Activated T-cell treated with anti-CD3 and anti-CD28 coated beads for 48 hours (primary cell): ENCODE results near the gene SLC25A52.
A peak's percentile ranks its signal among the peaks of the same experiment; 100 is the strongest.
"Not testable (repeated sequence)": the region's sequence is repeated elsewhere in the genome, so short reads cannot be mapped to it uniquely, and the experiment has no call there.

ENCODE experiments used
- DNase-seq: peaks from one replicate; pipeline ENCODE4 v3.0.0-alpha.2; 2020; ENCODE audit warnings: low read depth

The SLC25A52 gene, protein sequence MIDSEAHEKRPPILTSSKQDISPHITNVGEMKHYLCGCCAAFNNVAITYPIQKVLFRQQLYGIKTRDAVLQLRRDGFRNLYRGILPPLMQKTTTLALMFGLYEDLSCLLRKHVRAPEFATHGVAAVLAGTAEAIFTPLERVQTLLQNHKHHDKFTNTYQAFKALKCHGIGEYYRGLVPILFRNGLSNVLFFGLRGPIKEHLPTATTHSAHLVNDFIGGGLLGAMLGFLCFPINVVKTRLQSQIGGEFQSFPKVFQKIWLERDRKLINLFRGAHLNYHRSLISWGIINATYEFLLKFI

DNA sequence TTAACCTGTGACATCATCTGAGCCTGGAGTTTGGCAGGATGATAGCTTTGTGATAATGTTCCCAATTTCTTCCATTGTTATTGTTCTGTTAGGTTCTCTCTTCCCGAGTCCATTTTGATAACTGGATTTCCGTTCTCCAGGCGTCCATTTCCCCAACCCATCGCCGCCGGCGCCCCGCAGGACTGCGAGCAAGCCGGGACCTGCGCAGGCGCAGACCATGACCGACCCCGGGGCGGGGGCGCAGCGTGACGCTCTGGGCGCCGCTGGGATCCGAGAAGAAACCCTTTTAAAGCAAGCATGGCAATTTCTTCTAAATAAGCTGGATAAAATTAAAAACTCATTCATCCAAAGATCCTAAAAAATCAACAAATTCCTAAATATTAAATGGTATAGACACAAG lies at the start of gene SLC25A52:
TSS of gene SLC25A52 (minus strand) at position 186 of the 400 bp plus-strand sequence. CDS start 219 bp downstream, outside the sequence.
- DNase-seq: no peak

DNA sequence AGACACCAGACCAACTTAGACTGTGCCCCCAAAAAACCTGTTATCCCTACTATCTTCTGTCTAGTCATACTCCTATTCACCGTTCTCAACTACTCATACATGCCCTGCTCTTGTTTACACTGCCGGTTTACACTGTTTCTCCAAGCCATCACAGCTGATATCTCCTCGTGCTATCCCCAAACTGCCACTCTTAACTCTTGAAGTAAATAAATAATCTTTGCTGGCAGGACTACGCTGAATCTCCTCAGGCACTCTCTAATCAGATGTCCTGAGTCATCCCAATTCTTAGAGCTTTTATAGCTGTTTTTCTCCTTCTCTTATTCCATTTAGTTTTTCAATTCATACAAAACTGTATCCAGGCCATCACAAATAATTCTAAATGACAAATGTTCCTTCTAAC lies 48.4 kb upstream of the SLC25A52 start:
- DNase-seq: not testable (repeated sequence)

DNA sequence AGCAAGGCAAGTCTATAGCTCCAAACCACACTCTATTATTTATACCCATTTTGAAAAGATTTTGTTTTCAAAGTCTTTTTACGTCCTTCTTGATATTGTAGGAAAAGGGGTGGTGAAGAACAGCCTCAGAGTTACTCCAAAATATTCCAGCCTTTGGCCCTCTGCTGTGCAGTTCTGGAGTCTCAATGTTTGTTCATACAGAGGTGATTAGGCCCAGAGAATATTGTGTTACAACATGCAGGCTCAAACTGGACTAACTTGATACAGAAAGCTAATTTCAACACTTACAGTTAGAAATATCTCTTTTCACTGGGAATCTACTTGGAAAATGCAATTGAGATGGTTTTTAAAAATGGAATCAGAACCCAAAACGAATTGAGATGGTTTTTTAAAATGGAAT lies 40.4 kb upstream of the SLC25A52 start:
- no peak for DNase-seq

DNA sequence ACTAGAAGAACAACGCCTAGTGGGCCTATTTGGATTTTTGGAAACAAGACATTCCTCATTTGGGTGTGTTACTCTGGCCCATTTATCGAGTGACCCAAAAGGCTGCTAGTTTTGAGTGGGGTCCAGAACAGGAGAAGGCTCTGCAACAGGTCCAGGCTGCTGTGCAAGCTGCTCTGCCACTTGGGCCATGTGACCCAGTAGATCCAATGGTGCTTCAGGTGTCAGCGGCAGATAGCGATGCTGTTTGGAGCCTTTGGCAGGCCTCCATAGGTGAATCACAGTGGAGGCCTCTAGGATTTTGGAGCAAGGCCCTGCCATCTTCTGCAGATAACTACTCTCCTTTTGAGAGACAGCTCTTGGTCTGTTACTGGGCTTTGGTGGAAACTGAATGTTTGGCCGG lies 38.6 kb upstream of the SLC25A52 start:
- DNase-seq: not testable (repeated sequence)

DNA sequence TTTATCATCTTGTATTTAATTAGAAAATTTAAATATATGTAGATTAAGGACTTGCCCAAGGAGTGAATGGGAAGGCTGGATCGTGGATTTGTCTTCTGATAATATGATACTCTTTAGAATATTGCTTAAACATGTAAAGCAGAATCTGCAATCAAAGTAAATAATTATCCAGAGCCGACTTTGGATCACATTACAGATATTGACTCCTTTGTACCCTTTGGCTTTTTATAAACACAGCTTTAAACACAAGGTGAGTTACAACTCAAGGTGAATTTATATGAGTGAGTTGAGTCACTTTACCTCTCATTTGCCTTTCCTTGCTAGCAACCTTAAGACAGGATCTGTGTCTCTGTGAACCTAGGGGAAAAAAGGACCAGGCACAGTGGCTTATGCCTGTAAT lies 37.7 kb upstream of the SLC25A52 start:
- DNase-seq: no peak

DNA sequence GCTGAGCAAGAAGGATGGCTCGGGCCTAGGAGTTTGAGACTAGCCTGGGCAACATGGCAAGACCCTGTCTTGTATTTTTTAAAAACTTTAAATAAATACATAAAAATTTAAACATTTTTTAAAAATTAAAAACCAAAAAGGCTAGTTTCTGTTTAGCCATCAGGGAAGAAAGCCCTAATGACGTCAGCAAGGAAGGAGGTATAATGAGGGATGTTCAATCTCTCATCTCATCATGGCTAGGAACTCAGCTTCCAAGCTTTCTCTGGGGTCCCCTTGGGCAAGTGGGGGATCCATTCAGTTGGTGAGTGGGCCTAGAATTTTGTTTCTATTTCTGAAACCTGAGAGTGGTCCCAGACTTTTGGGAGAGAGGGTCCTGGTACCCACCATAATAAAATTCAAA lies 35.1 kb upstream of the SLC25A52 start:
- DNase-seq: no peak

DNA sequence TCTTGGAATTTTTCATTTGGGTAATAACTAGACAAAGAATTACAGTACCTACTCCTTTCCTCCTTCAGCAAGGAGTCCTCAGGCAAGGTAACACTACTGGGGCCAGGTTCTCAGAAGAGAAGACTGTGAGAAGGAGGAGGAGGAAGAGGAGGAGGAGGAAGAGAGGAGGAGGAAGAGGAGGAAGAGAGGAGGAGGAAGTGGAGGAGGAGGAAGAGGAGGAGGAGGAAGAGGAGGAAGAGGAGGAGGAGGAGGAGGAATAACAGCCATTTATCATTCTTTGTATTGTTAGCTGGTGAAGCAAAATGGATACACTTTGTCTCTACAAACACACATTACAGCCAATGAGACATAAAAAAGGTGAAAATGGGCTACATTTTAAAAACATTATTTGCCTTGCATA lies 32.9 kb upstream of the SLC25A52 start:
- DNase-seq: no peak

DNA sequence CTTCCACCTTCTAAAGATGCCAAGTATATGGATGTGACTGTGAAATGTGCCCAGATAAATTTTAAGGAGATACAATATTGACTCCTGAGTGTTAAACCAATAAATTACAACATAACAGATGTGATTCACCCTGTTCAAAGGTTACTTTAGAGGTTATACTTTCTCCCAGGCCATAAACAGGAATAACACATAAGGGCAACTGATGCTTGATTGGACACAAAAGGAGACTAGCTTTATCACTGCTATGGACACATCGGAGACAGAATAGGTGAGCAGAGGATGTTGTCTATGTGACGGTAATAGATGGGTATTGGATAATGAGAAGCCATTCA lies 31.9 kb upstream of the SLC25A52 start:
- no peak for DNase-seq

DNA sequence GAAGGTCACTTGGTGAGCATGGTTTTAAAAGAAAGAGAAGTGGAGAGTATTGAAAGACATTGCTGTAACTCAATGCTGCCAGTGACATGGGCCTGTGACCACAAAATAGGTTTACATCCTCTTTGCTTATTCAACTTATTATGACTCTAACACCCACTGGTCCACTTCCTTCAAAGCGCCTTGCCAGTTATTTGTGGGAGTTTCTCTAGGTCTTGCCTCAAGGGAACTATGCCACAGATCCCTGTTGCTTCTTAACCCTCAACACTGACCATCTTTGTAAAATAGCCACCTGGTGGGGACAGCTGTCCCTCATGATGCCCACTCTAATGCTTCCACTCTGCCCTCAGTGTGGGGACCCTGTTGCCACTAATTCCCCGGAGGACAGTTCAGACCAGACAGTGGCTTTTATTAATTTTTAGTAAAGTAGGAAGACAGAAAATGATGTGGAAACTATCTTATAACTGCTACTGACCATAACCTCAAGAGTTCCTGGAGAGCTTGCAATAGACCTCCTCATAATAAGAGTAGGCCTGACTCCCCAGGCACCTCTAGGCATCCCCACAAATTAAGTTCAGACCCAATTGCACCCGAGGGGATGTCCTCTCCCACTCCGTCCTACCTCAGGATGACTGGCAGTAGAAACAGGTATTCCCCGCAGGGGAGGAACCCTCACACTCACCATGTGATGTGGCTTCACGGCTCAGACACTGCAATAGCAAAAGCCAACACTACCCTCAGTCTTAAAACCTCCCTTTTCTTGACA lies 31.3 kb upstream of the SLC25A52 start:
- no peak for DNase-seq

DNA sequence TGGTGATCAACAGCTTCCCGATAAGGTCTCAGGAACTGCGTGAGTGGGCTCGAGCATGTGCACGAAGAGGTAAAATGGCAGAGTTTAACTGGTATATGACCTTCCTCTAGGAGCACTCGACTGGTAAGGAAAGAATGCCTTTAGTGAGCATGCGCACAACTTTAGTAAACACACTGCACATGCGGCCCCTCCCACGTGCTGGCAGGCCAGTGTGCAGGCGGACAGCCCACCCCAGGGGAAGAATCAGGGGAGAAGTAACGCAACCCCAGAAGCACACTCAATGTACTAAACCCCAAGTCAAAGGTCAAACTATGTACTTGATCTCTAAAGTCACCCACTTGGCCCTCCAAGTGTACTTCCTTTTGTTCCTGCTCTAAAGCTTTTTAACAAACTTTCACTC lies 28.7 kb upstream of the SLC25A52 start:
- no peak for DNase-seq

DNA sequence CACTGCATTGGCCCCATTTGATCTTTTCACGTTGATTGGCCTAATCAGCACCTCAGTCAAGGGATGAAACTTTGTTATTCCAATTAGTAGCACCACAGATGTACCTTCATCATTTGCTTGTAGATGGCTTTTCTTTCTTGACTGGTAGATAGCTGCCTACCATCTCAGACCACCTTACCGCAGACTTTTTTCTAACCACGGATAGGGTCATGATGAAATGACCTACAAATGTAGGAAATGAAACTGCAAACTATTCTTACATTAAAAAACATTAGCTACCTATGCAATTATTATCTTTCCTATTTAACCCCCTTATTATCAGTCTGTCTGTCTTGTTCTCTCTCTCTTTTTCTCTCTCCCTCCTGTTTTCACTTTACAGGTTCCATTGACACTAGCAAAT lies 22.4 kb upstream of the SLC25A52 start:
- DNase-seq: no peak

DNA sequence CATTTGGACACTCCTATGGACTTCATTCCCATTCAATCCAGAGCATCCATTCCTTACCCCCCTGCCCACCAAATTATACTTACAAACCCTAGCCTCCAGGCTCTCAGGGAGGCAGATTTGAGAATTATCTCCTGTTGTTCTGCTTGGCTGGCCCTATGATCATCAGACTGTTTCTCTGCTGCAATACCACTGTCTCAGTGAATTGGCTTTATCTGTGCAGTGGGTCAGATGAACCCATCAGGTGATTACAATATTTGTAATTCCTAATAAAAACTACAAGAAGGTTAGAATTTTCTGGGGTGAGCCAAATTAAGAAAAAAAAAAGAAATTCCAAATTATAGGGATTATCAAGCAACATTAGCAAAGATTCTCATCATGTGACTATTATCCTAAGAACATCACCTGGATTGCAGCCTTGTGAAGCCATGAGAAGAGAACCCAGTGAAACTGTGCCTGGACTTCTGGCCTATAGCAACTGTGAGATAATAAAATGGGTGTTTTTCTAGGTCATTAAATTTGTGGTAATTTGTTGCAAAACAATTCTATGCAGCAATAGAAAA lies 17.8 kb upstream of the SLC25A52 start:
- no peak for DNase-seq

DNA sequence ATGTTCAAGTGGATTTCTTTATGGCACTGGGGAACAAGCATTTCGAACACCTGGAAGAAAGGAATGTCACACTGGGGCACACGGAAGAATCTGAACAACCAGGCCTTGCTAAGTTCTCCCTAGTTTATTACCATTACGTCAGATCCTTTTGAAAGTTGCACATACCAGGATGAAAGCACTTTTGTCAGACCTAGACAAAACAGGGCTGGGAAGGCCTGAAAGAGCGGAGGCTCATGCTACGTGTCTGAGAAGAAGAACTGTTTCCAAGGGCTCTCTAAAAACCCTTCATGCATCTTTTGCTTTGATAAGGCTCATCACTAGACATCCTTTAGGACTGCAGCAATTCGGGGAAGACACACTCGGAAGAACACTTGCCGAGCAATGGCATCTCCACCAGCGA lies 15.4 kb upstream of the SLC25A52 start:
- DNase-seq: no peak

DNA sequence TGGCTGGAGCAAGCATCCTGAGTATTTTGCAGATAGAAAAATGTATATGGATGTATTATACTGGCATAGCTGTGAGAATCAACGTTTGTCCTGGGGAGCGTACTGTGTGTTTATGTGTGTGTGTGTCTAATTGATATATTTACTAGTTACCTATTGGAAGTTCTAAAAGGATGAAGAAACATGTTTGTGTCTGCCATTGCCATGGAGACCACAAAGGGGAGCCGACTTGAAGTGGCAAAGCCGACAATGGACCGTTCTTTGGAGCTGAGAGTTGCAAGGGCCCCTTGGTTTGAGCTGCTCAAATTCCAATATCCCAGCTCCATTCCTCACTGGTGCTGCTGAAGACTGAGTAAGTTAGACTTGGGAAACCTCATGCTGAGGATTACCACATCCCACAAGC lies 14.3 kb upstream of the SLC25A52 start:
- no peak for DNase-seq

DNA sequence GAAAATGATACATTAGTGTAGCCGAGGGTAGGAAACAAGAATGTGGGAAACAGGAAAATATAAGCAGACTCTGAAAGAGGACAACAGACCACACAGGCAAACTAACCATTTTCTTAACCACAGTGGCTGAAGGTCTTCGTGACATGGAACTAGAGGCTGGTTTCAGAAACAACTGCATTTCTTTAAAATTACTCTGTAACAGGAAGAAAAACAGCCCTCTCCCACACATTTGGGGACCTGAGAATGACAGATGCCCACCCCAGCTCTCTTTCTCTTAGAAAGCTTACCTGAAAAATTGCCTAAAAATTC lies 13.8 kb upstream of the SLC25A52 start:
- no peak for DNase-seq

DNA sequence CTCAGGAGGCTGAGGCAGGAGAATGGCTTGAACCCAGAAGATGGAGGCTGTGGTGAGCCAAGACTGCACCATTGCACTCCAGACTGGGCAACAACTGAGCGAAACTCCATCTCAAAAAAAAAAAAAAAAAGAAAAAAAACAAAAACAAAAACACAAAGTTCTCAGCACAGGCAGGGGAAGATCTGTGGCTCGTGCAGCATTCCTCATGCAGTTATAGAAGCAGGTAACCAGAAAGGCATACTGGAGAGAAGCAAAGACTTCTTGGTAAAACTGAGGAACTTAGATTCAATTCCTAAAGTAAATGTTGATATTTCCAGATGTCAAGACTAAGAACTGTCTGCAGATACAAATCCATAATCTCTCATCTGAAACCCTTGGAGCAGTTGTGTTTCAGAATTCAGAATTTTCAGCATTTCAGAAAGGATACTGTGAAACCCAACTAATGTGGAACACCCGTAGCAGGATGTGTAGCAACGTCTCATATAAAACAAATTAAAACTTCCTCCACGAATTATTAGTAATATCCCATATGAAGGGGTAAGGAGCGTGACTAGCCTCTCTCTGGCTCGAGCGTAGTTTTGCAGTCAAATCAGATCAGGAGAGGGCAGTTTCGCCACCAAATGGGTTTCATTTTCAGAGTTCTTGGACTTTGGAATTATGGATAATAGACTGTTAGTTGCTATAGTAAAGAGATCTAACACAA lies 13.2 kb upstream of the SLC25A52 start:
- DNase-seq: no peak

DNA sequence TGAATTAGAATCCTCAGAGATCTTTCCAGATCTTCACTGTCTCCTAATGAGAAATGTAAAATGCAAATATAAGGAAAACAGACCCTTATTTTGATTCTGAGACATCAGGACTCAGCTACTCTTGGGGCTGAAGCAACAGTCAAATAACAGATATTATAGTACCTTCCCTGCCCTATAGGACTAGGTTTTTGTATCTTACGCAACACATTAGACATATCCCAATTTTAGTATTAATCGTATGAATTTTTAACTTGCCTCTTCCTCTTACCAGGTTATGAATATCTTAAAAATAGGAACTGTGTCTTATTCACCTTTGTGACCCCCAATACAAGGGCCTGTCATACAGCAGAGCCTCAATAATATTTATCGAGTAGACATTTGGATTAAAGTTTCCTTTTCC lies 12.0 kb upstream of the SLC25A52 start:
- no peak for DNase-seq

DNA sequence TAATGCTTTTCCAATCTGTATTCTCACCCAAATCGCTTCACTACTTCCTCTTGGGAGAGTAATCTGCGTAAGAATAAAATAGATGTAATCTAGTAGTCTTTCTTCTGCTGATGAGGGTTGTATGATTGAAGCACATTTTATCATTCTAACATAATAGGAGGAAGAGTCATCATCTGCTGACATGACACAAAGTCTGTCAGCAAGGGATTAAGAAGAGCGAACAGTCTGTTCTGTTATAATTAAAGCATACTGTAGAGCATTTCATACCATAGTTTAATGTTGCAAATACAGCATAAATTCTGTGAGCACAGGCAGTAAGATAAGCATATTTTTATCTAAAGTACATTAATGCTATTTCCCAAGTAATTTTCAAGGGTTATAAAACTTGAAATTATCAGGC lies 10.4 kb downstream of the SLC25A52 start:
- DNase-seq: no peak

DNA sequence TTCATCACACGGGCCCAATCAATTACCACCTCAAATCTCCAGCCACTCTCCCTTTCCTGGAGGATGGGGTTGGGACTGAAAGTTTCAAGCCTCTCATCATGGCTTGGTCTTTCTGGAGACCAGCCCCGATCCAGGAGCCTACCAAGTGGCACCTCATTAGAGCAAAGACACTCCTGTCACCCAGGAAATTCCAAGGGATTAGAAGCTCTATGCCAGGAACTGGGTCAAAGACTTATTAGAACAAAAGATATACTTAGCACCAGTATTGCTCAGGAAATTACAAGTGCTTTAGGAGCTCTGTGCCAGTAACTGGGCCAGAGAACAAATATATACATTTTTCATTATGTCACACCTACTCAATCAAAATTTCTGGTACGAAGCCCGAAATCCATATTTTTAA lies 14.3 kb downstream of the SLC25A52 start:
- no peak for DNase-seq

DNA sequence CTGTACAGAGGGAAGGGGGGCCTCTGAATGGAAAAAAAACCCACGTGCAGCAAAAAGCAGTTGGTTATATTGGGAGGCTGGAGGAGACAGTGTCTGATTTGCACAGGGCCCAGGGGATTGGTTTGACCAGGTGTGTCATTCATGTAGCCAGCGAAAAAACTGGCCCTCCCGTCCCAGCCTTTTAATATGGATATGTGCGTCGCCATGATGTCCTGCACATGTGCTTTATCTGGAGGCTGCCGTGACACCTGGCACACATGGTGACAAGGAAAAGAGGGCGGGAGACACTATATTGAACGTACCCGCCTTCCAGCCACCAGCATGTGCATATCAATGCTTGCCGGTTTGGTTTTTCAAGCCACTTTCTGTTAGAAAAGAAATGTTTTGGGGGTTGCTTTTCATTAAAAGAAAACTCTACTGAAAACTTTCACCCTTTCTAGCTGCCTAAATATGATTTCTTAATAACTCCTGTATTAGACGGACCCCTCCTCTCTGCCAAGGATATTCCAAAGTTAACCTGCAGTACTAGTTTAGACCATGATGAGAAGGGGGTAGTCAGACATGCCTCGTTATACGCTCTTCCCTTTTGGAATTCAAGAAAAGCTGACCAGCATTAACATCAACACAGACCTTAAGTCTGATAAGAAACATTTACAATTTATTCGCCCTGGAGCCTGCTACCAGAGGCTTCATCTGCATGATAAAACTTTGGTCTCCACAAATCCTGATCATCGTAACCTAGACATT lies 16.2 kb downstream of the SLC25A52 start:
- DNase-seq: no peak

DNA sequence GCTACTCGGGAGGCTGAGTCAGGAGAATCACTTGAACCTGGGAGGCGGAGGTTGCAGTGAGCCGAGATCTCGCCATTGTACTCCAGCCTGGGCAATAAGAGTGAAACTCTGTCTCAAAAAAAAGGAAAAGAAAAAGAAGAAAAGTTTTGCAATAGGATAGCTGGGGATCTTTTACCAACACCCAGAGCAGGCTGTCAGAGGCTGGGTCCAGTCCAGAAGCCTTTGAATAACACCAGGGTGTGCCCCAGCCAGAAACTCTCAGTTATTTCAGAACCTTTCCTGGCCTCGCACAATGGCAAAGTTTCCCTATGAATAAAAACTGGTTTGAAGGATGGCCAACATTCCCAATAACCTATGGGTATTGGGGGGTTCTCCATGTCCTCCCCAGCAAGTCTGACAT lies 17.1 kb downstream of the SLC25A52 start:
- not testable (repeated sequence) for DNase-seq

DNA sequence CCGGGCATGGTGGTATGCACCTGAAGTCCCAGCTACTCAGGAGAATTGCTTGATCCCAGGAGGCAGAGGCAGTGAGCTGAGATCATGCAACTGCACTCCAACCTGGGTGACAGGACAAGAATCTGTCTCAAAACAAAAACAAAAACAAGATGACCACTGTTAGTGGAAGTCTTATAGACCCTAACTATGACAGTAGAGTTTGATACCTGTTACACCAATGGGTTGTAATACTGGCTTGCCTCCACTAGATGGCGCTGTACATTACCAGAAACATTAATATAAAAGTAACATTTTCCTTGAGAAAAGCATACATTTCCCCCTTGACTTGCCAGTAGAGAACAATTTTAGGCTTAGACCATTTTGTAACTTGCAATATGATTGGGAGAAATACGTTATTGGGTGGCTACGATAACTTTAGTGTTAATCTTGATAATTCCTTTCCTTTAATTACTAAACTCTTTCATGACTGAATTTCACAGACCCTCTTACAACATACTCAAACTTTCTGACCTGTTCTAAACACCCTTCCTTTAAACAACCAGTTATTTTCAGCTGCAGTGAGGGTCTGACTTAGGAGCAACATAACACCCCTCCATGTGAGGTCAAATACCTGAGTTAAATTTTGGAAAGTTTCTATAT lies 19.5 kb downstream of the SLC25A52 start:
- peak; percentile 17 for DNase-seq
